Measurements from ENCODE around the gene AHRR. TPM values are rescaled to one million over a fixed set of nuclear protein-coding genes. Genes with fewer than 3 reads are reported as not detected.

AHRR gene
- total and polyA plus RNA-seq, 10 of the 15 experiments (the other 5 are each of a cell fraction or from before 2014, with no cell fraction given), result 0.90 to 35.2 (median 19.2) TPM

GRCh38 chr5:483011-483410, 161.5 kb downstream of the AHRR start:
- RAD21 ChIA-PET (ENCODE audit: unreplicated experiment), result no interaction called here
- SMC1A ChIA-PET (ENCODE audit: uncharacterized antibody, unreplicated experiment), result no interaction called here
- no peaks in the 10 kb centered on the region for H3K4me1 ChIP-seq (ENCODE audit: control insufficient read depth, insufficient read depth, low read length)
- H3K4me2 ChIP-seq (ENCODE audit: control insufficient read depth, insufficient read depth), result no peak overlapping the region
- BruUV-seq (replicated peaks), result no TSS peak
- in situ Hi-C loops (cut with MboI), result no loop called here
- intact Hi-C loops (cut with micrococcal nuclease; ENCODE audit: unreplicated experiment), result no loop called here
- no peaks in the 10 kb centered on the region for H3K79me2 ChIP-seq (ENCODE audit: control insufficient read depth, insufficient read depth, low read length)
- no peak overlapping the region for H3K9ac ChIP-seq (ENCODE audit: control insufficient read depth, insufficient read depth, low read length)
- no peak for ATAC-seq
- no peaks in the 10 kb centered on the region for H3K36me3 ChIP-seq (ENCODE audit: control insufficient read depth in 2 of 2, insufficient read depth in 2 of 2, low read length in 1 of 2)
- FAIRE-seq, result no peak
- no peaks in the 10 kb centered on the region for H3K27me3 ChIP-seq (replicated peaks in 1 of 2; ENCODE audit: control insufficient read depth in 2 of 2, insufficient read depth in 2 of 2, low read length in 1 of 2)
- no peaks in the 10 kb centered on the region for H3K9me3 ChIP-seq (replicated peaks; ENCODE audit: control insufficient read depth, insufficient read depth, low read length)
- H4K20me1 ChIP-seq (ENCODE audit: control insufficient read depth, insufficient read depth), result no peaks in the 10 kb centered on the region
- POLR2A ChIA-PET, result no interaction called here
- no peak overlapping the region for H2AFZ ChIP-seq (ENCODE audit: control insufficient read depth, low read depth, low read length)
- WGBS (ENCODE audit: insufficient coverage, insufficient replicate concordance, low lambda C conversion rate, missing lambda C conversion rate), result 67% methylated on average over 24 of the region's 26 CpGs
- H3K27ac ChIP-seq (ENCODE audit: control insufficient read depth, insufficient read depth), result no peak overlapping the region
- TF ChIP-seq SMAD5 (IDR thresholded peaks at IDR 0.05; ENCODE audit: low read depth) (no peak), SMAD1 (IDR thresholded peaks at IDR 0.05; ENCODE audit: low read depth, partially characterized antibody) (no peak), MTA3 (IDR thresholded peaks at IDR 0.05; ENCODE audit: borderline replicate concordance, low read length) (no peak), ATF7 (IDR thresholded peaks at IDR 0.05; ENCODE audit: low read depth) (no peak), BCLAF1 (IDR thresholded peaks at IDR 0.05) (no peak), HDAC2 (IDR thresholded peaks at IDR 0.05) (no peak), MYC (IDR thresholded peaks at IDR 0.05; ENCODE audit: insufficient read depth, insufficient read length, insufficient replicate concordance, low read length, severe bottlenecking) (no peak), NR2C1 (IDR thresholded peaks at IDR 0.05) (no peak), RELB (IDR thresholded peaks at IDR 0.05; ENCODE audit: low read depth) (no peak), RUNX3 (IDR thresholded peaks at IDR 0.05; ENCODE audit: low read length) (no peak), MTA2 (IDR thresholded peaks at IDR 0.05; ENCODE audit: low read depth) (no peak), PBX3 (IDR thresholded peaks at IDR 0.05; ENCODE audit: insufficient replicate concordance, low read depth, low read length) (no peak)
- no peak for DNase-seq (ENCODE audit: low read depth, low spot score)
- CTCF ChIA-PET, result no interaction called here
- H3K4me3 ChIP-seq, result no peak overlapping the region

All from GM12878 (cell line).